IPS-18c (cell line): ENCODE data around the gene RIN3.
"Not testable (repeated sequence)": the region's sequence is repeated elsewhere in the genome, so short reads cannot be mapped to it uniquely, and the experiment has no call there.

Source experiments
- H3K4me3 ChIP-seq: 2 replicates; pipeline ENCODE4 v1.7.0; 2013; ENCODE audit warnings: low read depth, mild to moderate bottlenecking, low read length, moderate library complexity; ENCODE audit not compliant: insufficient read depth
- H3K9me3 ChIP-seq: one replicate; pipeline ENCODE4 v1.6.1; 2013; ENCODE audit warnings: mild to moderate bottlenecking, low read length, moderate library complexity; ENCODE audit not compliant: control insufficient read depth, insufficient read depth

RIN3 gene

GRCh38 chr14:92670160-92670559 is 156.6 kb downstream of the RIN3 start:
- H3K4me3 ChIP-seq = no peak overlapping the region
- peaks cover 2% of the 10 kb centered on the region for H3K9me3 ChIP-seq

GRCh38 chr14:92670643-92671366 is 157.2 kb downstream of the RIN3 start:
- Histone ChIP-seq H3K9me3 (peaks cover 2% of the 10 kb centered on the region), H3K4me3 (no peak overlapping the region)

GRCh38 chr14:92673601-92674150 is 160.1 kb downstream of the RIN3 start:
- H3K4me3 ChIP-seq = no peak overlapping the region
- peaks cover 2% of the 10 kb centered on the region for H3K9me3 ChIP-seq

- Histone ChIP-seq H3K9me3 (no peaks in the 10 kb centered on the region), H3K4me3 (no peak overlapping the region)
These were observed 161.8 kb downstream of the RIN3 start for GRCh38 chr14:92675421-92675820.

- H3K9me3 ChIP-seq = no peaks in the 10 kb centered on the region
- no peak overlapping the region for H3K4me3 ChIP-seq
These were observed 162.4 kb downstream of the RIN3 start for GRCh38 chr14:92675976-92676375.

- no peaks in the 10 kb centered on the region for H3K9me3 ChIP-seq
- H3K4me3 ChIP-seq = no peak overlapping the region
These were observed 163.0 kb downstream of the RIN3 start for GRCh38 chr14:92676403-92677086.

- no peaks in the 10 kb centered on the region for H3K9me3 ChIP-seq
- no peak overlapping the region for H3K4me3 ChIP-seq
These were observed 163.6 kb downstream of the RIN3 start for GRCh38 chr14:92677087-92677668.

GRCh38 chr14:92677955-92678354 is 164.4 kb downstream of the RIN3 start:
- H3K4me3 ChIP-seq = no peak overlapping the region
- no peaks in the 10 kb centered on the region for H3K9me3 ChIP-seq

GRCh38 chr14:92678766-92679165 is 165.2 kb downstream of the RIN3 start:
- Histone ChIP-seq H3K9me3 (no peaks in the 10 kb centered on the region), H3K4me3 (no peak overlapping the region)

- Histone ChIP-seq H3K9me3 (no peaks in the 10 kb centered on the region), H3K4me3 (no peak overlapping the region)
These were observed 165.7 kb downstream of the RIN3 start for GRCh38 chr14:92679246-92679645.

- not testable (repeated sequence) for H3K4me3 ChIP-seq, H3K9me3 ChIP-seq
These were observed 166.7 kb downstream of the RIN3 start for GRCh38 chr14:92680330-92680729.

- H3K4me3 ChIP-seq = no peak overlapping the region
- H3K9me3 ChIP-seq = no peaks in the 10 kb centered on the region
These were observed 167.4 kb downstream of the RIN3 start for GRCh38 chr14:92680781-92681650.

GRCh38 chr14:92683041-92683440 is 169.5 kb downstream of the RIN3 start:
- H3K4me3 ChIP-seq = no peak overlapping the region
- no peaks in the 10 kb centered on the region for H3K9me3 ChIP-seq

- no peak overlapping the region for H3K4me3 ChIP-seq
These were observed 171.4 kb downstream of the RIN3 start for GRCh38 chr14:92684801-92685560.

GRCh38 chr14:92685784-92686355 is 172.3 kb downstream of the RIN3 start:
- Histone ChIP-seq H3K9me3 (no peaks in the 10 kb centered on the region), H3K4me3 (no peak overlapping the region)

More at GRCh38 chr14:92684801-92685560, 171.4 kb downstream of the RIN3 start:
- H3K9me3 ChIP-seq = no peaks in the 10 kb centered on the region

- H3K4me3 ChIP-seq = no peak overlapping the region
- H3K9me3 ChIP-seq = no peaks in the 10 kb centered on the region
These were observed 172.9 kb downstream of the RIN3 start for GRCh38 chr14:92686411-92686899.
